GM19372 (cell line): ENCODE results near the gene SMIM5.
"Not testable (repeated sequence)": the region's sequence is repeated elsewhere in the genome, so short reads cannot be mapped to it uniquely, and the experiment has no call there.

Experiments
- ATAC-seq: cut with Tn5 transposase; IDR thresholded peaks from one replicate; pipeline ENCODE4 v1.9.1; 2021; ENCODE audit warnings: mild to moderate bottlenecking, low read depth, moderate library complexity; ENCODE audit not compliant: unreplicated experiment

SMIM5 gene

GRCh38 chr17:75624021-75624420 lies 9.2 kb upstream of the SMIM5 start:
- ATAC-seq: no peak

GRCh38 chr17:75624714-75625345 lies 8.4 kb upstream of the SMIM5 start:
- no peak for ATAC-seq

GRCh38 chr17:75625813-75626486 lies 7.3 kb upstream of the SMIM5 start:
- ATAC-seq: no peak

GRCh38 chr17:75626496-75627038 lies 6.7 kb upstream of the SMIM5 start:
- ATAC-seq: no peak

- ATAC-seq: no peak
Measured at GRCh38 chr17:75627094-75627493, 6.1 kb upstream of the SMIM5 start.

- no peak for ATAC-seq
Measured at GRCh38 chr17:75628425-75628824, 4.8 kb upstream of the SMIM5 start.

- ATAC-seq: no peak
Measured at GRCh38 chr17:75629157-75629556, 4.1 kb upstream of the SMIM5 start.

- ATAC-seq: no peak
Measured at GRCh38 chr17:75630071-75630917, 2.9 kb upstream of the SMIM5 start.

- no peak for ATAC-seq
Measured at GRCh38 chr17:75631353-75631752, 1.9 kb upstream of the SMIM5 start.

- ATAC-seq: no peak
Measured at GRCh38 chr17:75632428-75632827, 806 bp upstream of the SMIM5 start.

GRCh38 chr17:75633486-75634375 lies 497 bp downstream of the SMIM5 start:
- no peak for ATAC-seq

- no peak for ATAC-seq
Measured at GRCh38 chr17:75634376-75634740, 1.1 kb downstream of the SMIM5 start.

GRCh38 chr17:75634754-75635609 lies 1.7 kb downstream of the SMIM5 start:
- ATAC-seq: no peak

- ATAC-seq: no peak
Measured at GRCh38 chr17:75635610-75636202, 2.5 kb downstream of the SMIM5 start.

GRCh38 chr17:75636381-75637142 lies 3.3 kb downstream of the SMIM5 start:
- no peak for ATAC-seq

GRCh38 chr17:75637143-75637538 lies 3.9 kb downstream of the SMIM5 start:
- no peak for ATAC-seq

- ATAC-seq: no peak
Measured at GRCh38 chr17:75637551-75637950, 4.3 kb downstream of the SMIM5 start.

- not testable (repeated sequence) for ATAC-seq
Measured at GRCh38 chr17:75638039-75638438, 4.8 kb downstream of the SMIM5 start.
